Measurements from ENCODE around the gene SHISA9.
A peak's percentile ranks its signal among the peaks of the same experiment; 100 is the strongest.

DNA sequence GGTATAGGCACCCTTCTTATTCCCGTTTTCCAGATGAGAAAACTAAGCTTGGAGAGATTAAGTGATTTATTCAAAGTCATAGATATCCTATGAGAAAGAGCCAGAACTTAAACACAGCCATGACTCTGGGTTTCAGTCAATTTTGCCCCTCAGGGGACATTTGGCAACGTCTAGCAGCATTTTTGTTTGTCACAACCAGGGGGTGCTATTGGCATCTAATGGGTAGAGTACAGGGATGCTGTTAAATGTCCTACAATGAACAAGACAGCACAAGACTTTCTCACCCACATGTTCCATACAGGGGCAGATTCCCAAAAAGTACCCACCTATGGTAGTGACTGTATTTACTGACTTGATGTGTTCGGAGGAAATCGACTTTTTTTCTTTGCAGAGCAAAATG is 4.8 kb upstream of the SHISA9 start:
- TF ChIP-seq, protein P1, sequence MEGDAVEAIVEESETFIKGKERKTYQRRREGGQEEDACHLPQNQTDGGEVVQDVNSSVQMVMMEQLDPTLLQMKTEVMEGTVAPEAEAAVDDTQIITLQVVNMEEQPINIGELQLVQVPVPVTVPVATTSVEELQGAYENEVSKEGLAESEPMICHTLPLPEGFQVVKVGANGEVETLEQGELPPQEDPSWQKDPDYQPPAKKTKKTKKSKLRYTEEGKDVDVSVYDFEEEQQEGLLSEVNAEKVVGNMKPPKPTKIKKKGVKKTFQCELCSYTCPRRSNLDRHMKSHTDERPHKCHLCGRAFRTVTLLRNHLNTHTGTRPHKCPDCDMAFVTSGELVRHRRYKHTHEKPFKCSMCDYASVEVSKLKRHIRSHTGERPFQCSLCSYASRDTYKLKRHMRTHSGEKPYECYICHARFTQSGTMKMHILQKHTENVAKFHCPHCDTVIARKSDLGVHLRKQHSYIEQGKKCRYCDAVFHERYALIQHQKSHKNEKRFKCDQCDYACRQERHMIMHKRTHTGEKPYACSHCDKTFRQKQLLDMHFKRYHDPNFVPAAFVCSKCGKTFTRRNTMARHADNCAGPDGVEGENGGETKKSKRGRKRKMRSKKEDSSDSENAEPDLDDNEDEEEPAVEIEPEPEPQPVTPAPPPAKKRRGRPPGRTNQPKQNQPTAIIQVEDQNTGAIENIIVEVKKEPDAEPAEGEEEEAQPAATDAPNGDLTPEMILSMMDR (IDR thresholded peaks at IDR 0.05) = peak; percentile 66
- TF ChIP-seq ZFX (IDR thresholded peaks at IDR 0.05; ENCODE audit: borderline replicate concordance) = no peak

All from 22Rv1 (cell line).